ENCODE results near the gene ITPR2.

GRCh38 chr12:26537651-26538050 is 295.3 kb downstream of the ITPR2 start:
- TF ChIP-seq, protein P1, sequence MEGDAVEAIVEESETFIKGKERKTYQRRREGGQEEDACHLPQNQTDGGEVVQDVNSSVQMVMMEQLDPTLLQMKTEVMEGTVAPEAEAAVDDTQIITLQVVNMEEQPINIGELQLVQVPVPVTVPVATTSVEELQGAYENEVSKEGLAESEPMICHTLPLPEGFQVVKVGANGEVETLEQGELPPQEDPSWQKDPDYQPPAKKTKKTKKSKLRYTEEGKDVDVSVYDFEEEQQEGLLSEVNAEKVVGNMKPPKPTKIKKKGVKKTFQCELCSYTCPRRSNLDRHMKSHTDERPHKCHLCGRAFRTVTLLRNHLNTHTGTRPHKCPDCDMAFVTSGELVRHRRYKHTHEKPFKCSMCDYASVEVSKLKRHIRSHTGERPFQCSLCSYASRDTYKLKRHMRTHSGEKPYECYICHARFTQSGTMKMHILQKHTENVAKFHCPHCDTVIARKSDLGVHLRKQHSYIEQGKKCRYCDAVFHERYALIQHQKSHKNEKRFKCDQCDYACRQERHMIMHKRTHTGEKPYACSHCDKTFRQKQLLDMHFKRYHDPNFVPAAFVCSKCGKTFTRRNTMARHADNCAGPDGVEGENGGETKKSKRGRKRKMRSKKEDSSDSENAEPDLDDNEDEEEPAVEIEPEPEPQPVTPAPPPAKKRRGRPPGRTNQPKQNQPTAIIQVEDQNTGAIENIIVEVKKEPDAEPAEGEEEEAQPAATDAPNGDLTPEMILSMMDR (IDR thresholded peaks at IDR 0.05) = no peak
- TF ChIP-seq, protein P2, sequence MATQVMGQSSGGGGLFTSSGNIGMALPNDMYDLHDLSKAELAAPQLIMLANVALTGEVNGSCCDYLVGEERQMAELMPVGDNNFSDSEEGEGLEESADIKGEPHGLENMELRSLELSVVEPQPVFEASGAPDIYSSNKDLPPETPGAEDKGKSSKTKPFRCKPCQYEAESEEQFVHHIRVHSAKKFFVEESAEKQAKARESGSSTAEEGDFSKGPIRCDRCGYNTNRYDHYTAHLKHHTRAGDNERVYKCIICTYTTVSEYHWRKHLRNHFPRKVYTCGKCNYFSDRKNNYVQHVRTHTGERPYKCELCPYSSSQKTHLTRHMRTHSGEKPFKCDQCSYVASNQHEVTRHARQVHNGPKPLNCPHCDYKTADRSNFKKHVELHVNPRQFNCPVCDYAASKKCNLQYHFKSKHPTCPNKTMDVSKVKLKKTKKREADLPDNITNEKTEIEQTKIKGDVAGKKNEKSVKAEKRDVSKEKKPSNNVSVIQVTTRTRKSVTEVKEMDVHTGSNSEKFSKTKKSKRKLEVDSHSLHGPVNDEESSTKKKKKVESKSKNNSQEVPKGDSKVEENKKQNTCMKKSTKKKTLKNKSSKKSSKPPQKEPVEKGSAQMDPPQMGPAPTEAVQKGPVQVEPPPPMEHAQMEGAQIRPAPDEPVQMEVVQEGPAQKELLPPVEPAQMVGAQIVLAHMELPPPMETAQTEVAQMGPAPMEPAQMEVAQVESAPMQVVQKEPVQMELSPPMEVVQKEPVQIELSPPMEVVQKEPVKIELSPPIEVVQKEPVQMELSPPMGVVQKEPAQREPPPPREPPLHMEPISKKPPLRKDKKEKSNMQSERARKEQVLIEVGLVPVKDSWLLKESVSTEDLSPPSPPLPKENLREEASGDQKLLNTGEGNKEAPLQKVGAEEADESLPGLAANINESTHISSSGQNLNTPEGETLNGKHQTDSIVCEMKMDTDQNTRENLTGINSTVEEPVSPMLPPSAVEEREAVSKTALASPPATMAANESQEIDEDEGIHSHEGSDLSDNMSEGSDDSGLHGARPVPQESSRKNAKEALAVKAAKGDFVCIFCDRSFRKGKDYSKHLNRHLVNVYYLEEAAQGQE (IDR thresholded peaks at IDR 0.05) = no peak
- TF ChIP-seq POLR2A (IDR thresholded peaks at IDR 0.05; ENCODE audit: low read length) (no peak), CHD4 (IDR thresholded peaks at IDR 0.05; ENCODE audit: borderline replicate concordance) (no peak), FOSL2 (IDR thresholded peaks at IDR 0.05) (no peak), FOSL2 (CRISPR knock-in tag; IDR thresholded peaks at IDR 0.05) (no peak), MYC (IDR thresholded peaks at IDR 0.05; ENCODE audit: borderline replicate concordance, low read length) (no peak), MAZ (IDR thresholded peaks at IDR 0.05; ENCODE audit: borderline replicate concordance, low read depth, low read length) (no peak), EP300 (IDR thresholded peaks at IDR 0.05) (no peak), RFX5 (IDR thresholded peaks at IDR 0.05) (no peak), MAFK (IDR thresholded peaks at IDR 0.05; ENCODE audit: partially characterized antibody) (no peak), PBX3 (IDR thresholded peaks at IDR 0.05) (no peak), CHD2 (IDR thresholded peaks at IDR 0.05; ENCODE audit: low read length, partially characterized antibody) (no peak)

Data from A549 (cell line).